K562 (cell line): ENCODE data around the gene CAPRIN1. TPM values are rescaled to one million over a fixed set of nuclear protein-coding genes. Genes with fewer than 3 reads are reported as not detected.

Experiments
- CEBPB ChIP-seq: fragments of 450-650 bp; IDR thresholded peaks from 2 replicates; pipeline ENCODE4 v1.6.1; 2016; ENCODE audit warnings: missing genetic modification characterization, missing compliant biosample characterization
- CXXC5 ChIP-seq: fragments of 250-450 bp; sonication (Bioruptor Pico); IDR thresholded peaks from 2 replicates; pipeline ENCODE4 v1.8.0; 2022; ENCODE audit warnings: inconsistent platforms, mild to moderate bottlenecking, moderate library complexity
- E2F4 ChIP-seq: sonication (generic); formaldehyde crosslinking; IDR thresholded peaks from 2 replicates; pipeline ENCODE4 v1.8.0; 2022; ENCODE audit warnings: mild to moderate bottlenecking, low read depth, missing genetic modification reagents
- E2F6 ChIP-seq, 2 experiments: IDR thresholded peaks; 2 replicates each; pipeline ENCODE4 v1.6.1; 2011; ENCODE audit warnings: borderline replicate concordance in 1 of 2, control low read depth in 1 of 2, low read depth in 1 of 2, low read length in 1 of 2, mild to moderate bottlenecking in 1 of 2, mixed read lengths in 1 of 2, moderate library complexity in 1 of 2; ENCODE audit not compliant: insufficient read depth in 1 of 2, insufficient read length in 1 of 2, poor library complexity in 1 of 2, severe bottlenecking in 1 of 2; ENCODE audit errors: extremely low read depth in 1 of 2
- FIP1L1 ChIP-seq: fragments of 200-400 bp; formaldehyde crosslinking; IDR thresholded peaks from 2 replicates; pipeline ENCODE4 v1.6.1; 2018; ENCODE audit warnings: mild to moderate bottlenecking, low read depth, low read length; ENCODE audit not compliant: poor library complexity, severe bottlenecking
- HNRNPLL ChIP-seq: fragments of 200-400 bp; formaldehyde crosslinking; IDR thresholded peaks from 2 replicates; pipeline ENCODE4 v1.6.1; 2017; ENCODE audit warnings: low read length, low read depth, mild to moderate bottlenecking; ENCODE audit not compliant: poor library complexity, severe bottlenecking
- JUN ChIP-seq, 2 experiments: sonication (generic) in 1 of 2; formaldehyde crosslinking in 1 of 2; IDR thresholded peaks; 2 replicates each; pipeline versions ENCODE4 v1.6.1 to v1.8.0; 2012 to 2022; ENCODE audit warnings: borderline replicate concordance in 2 of 2, mild to moderate bottlenecking in 2 of 2, improper control_type of control experiment in 1 of 2, low read depth in 1 of 2, low read length in 1 of 2, missing genetic modification reagents in 1 of 2
- KAT7 ChIP-seq: sonication (generic); formaldehyde crosslinking; IDR thresholded peaks from 2 replicates; pipeline ENCODE4 v1.8.0; 2022; ENCODE audit warnings: missing genetic modification reagents, mild to moderate bottlenecking, borderline replicate concordance
- KDM2B ChIP-seq: fragments of 250-450 bp; sonication (Bioruptor Pico); IDR thresholded peaks from 2 replicates; pipeline ENCODE4 v1.8.0; 2021; ENCODE audit warnings: mild to moderate bottlenecking, moderate library complexity
- MAFK ChIP-seq: IDR thresholded peaks from 2 replicates; pipeline ENCODE4 v1.6.1; 2011; ENCODE audit warnings: low read length, improper control_type of control experiment
- PYGO2 ChIP-seq: fragments of 450-650 bp; IDR thresholded peaks from 2 replicates; pipeline ENCODE4 v1.6.1; 2016; ENCODE audit warnings: mild to moderate bottlenecking, missing genetic modification characterization, moderate library complexity, missing compliant biosample characterization
- SIN3A ChIP-seq, 2 experiments: fragments of 150-350 bp in 1 of 2; IDR thresholded peaks; 2 replicates each; pipeline ENCODE4 v1.6.1; 2011 to 2016; ENCODE audit warnings: borderline replicate concordance in 2 of 2, low read depth in 2 of 2, low read length in 2 of 2, mild to moderate bottlenecking in 2 of 2, moderate library complexity in 2 of 2; ENCODE audit not compliant: control insufficient read depth in 1 of 2
- TBP ChIP-seq: optimal IDR thresholded peaks from 2 replicates; pipeline ENCODE3; 2011; ENCODE audit warnings: low read depth, low read length, improper control_type of control experiment
- TCF3 ChIP-seq: sonication (generic); formaldehyde crosslinking; IDR thresholded peaks from 2 replicates; pipeline ENCODE4 v1.4.0; 2020; ENCODE audit warnings: mild to moderate bottlenecking, missing genetic modification reagents
- TCF7L2 ChIP-seq: fragments of 150-350 bp; IDR thresholded peaks from 2 replicates; pipeline ENCODE4 v1.6.1; 2016; ENCODE audit warnings: low read depth, mild to moderate bottlenecking, low read length, moderate library complexity
- TFAP4 ChIP-seq: sonication (generic); formaldehyde crosslinking; IDR thresholded peaks from 2 replicates; pipeline ENCODE4 v1.8.0; 2022; ENCODE audit warnings: missing genetic modification reagents, mild to moderate bottlenecking, moderate library complexity, borderline replicate concordance
- YY1 ChIP-seq, 3 experiments: IDR thresholded peaks; 2 replicates each; pipeline ENCODE4 v1.6.1; 2011; ENCODE audit warnings: low read length in 2 of 3, mild to moderate bottlenecking in 2 of 3, moderate library complexity in 2 of 3, borderline replicate concordance in 1 of 3, control low read depth in 1 of 3, low read depth in 1 of 3; ENCODE audit not compliant: insufficient read depth in 3 of 3, insufficient replicate concordance in 2 of 3, control insufficient read depth in 1 of 3, insufficient read length in 1 of 3; ENCODE audit errors: extremely low read depth in 1 of 3
- ZBTB1 ChIP-seq: sonication (generic); formaldehyde crosslinking; IDR thresholded peaks from 2 replicates; pipeline ENCODE4 v1.8.1; 2023; ENCODE audit warnings: missing genetic modification reagents, low read depth, mild to moderate bottlenecking, borderline replicate concordance
- ZBTB26 ChIP-seq: fragments of 450-650 bp; formaldehyde crosslinking; IDR thresholded peaks from 2 replicates; pipeline ENCODE4 v1.4.0; 2022; ENCODE audit warnings: missing genetic modification characterization
- ZNF140 ChIP-seq: fragments of 250-450 bp; sonication (Bioruptor Pico); IDR thresholded peaks from 2 replicates; pipeline ENCODE4 v1.8.0; 2021; ENCODE audit warnings: moderate library complexity, mild to moderate bottlenecking, inconsistent platforms
- ZNF184 ChIP-seq: sonication (generic); formaldehyde crosslinking; IDR thresholded peaks from 2 replicates; pipeline ENCODE4 v1.5.0; 2020; ENCODE audit warnings: missing genetic modification reagents
- polyA plus RNA-seq, 8 experiments: library from polyadenylated mRNA; depleted of rRNA in 4 of 8; stranded (reverse) in 5 of 8; unstranded in 3 of 8; fragments of >200 nt; fragmentation: Nextera tagmentation in 2 of 8; fragmentation: Illumina TruSeq in 1 of 8; extraction: Ambion mirVana in 2 of 8; extraction: Trizol in 1 of 8; gene quantifications; 2 replicates each; pipeline versions ENCODE4 v1.2.1 to v1.2.3, GENCODE V29; 2011 to 2014; ENCODE audit warnings: inconsistent platforms in 1 of 8, missing spikeins in 1 of 8
- total RNA-seq, 7 experiments: library from RNA; depleted of rRNA in 6 of 7; stranded (reverse); fragments of >200 nt in 6 of 7; fragmentation: Illumina TruSeq in 2 of 7; extraction: Trizol in 2 of 7; gene quantifications; 2 replicates each; pipeline versions ENCODE4 v1.2.1 to v1.2.3, GENCODE V29; 2011 to 2021; ENCODE audit warnings: low replicate concordance in 1 of 7

Gene CAPRIN1
- total and polyA plus RNA-seq, 9 of the 15 experiments (the other 6 are each of a cell fraction or from before 2014, with no cell fraction given): 49.6 to 271 (median 244) TPM

GRCh38 chr11:34052036-34052607, 591 bp downstream of the CAPRIN1 start (continued):
- TF ChIP-seq HNRNPLL: no peak
- no peak for TF ChIP-seq MAFK
- TF ChIP-seq TFAP4: peak; percentile 19; the same call in 1 of the 2 replicates
- no peak for TF ChIP-seq PYGO2 (tag)
- 0 out of 2 replicates have a peak, but pooled peaks have one; percentile 46 for TF ChIP-seq ZBTB1 (CRISPR knock-in tag)
- TF ChIP-seq KAT7: no peak
- peak; percentile 59 to 81 for TF ChIP-seq E2F6 (IDR thresholded peaks at IDR 0.05; ENCODE audit: borderline replicate concordance in 1 of 2, extremely low read depth in 1 of 2, insufficient read depth in 1 of 2, insufficient read length in 1 of 2, low read depth in 1 of 2, low read length in 1 of 2, poor library complexity in 1 of 2, severe bottlenecking in 1 of 2)
- peak in 1 of 3 experiments; percentile 60 for TF ChIP-seq YY1 (IDR thresholded peaks at IDR 0.05; ENCODE audit: borderline replicate concordance in 1 of 3, control insufficient read depth in 1 of 3, extremely low read depth in 1 of 3, insufficient read depth in 3 of 3, insufficient read length in 1 of 3, insufficient replicate concordance in 2 of 3, low read depth in 1 of 3, low read length in 2 of 3)
- peak; percentile 93 for TF ChIP-seq CXXC5 (CRISPR knock-in tag)
- no peak for TF ChIP-seq ZNF140 (CRISPR knock-in tag)
- TF ChIP-seq TBP: peak; percentile 81
- 0 out of 2 replicates have a peak, but pooled peaks have one; percentile 33 for TF ChIP-seq KDM2B
- no peak for TF ChIP-seq ZBTB26 (CRISPR knock-in tag)
- TF ChIP-seq TCF3: peak; percentile 44
- peak; percentile 45 to 78; a peak in 2 of 4 replicates for TF ChIP-seq SIN3A (IDR thresholded peaks at IDR 0.05; ENCODE audit: borderline replicate concordance in 2 of 2, control insufficient read depth in 1 of 2, low read depth in 2 of 2, low read length in 2 of 2)
- no peak for TF ChIP-seq CEBPB (tag)
- no peak for TF ChIP-seq ZNF184 (CRISPR knock-in tag)
- TF ChIP-seq TCF7L2: no peak
- TF ChIP-seq JUN (IDR thresholded peaks at IDR 0.05; ENCODE audit: borderline replicate concordance, low read depth, low read length): no peak
- TF ChIP-seq JUN (CRISPR knock-in tag; IDR thresholded peaks at IDR 0.05; ENCODE audit: borderline replicate concordance): no peak
- TF ChIP-seq FIP1L1: peak; percentile 40
- TF ChIP-seq E2F4 (CRISPR knock-in tag): peak; percentile 13; the same call in 1 of the 2 replicates
